Activated naive CD4-positive, alpha-beta T cell treated with anti-CD3 and anti-CD28 coated beads, Interleukin-2, amount 50 U/mL, for 16 hours (primary cell): Measurements from ENCODE around the gene TBC1D1.
"Not testable (repeated sequence)": the region's sequence is repeated elsewhere in the genome, so short reads cannot be mapped to it uniquely, and the experiment has no call there.

Experiments
- DNase-seq: peaks from one replicate; pipeline ENCODE4 v3.0.0-alpha.2; 2020

Gene TBC1D1

GRCh38 chr4:37968747-37969146 is 77.9 kb downstream of the TBC1D1 start:
- no peak for DNase-seq

GRCh38 chr4:37970702-37971101 is 79.8 kb downstream of the TBC1D1 start:
- DNase-seq = peak; percentile 64

- no peak for DNase-seq
These were observed 80.3 kb downstream of the TBC1D1 start for GRCh38 chr4:37971202-37971601.

GRCh38 chr4:37973441-37973840 is 82.6 kb downstream of the TBC1D1 start:
- no peak for DNase-seq

GRCh38 chr4:37975321-37975822 is 84.5 kb downstream of the TBC1D1 start:
- DNase-seq = not testable (repeated sequence)

GRCh38 chr4:37976507-37976906 is 85.6 kb downstream of the TBC1D1 start:
- no peak for DNase-seq

- peak; percentile 79 for DNase-seq
These were observed 86.1 kb downstream of the TBC1D1 start for GRCh38 chr4:37976991-37977470.

- DNase-seq = peak; percentile 66
These were observed 86.8 kb downstream of the TBC1D1 start for GRCh38 chr4:37977471-37978247.

GRCh38 chr4:37978248-37978924 is 87.5 kb downstream of the TBC1D1 start:
- no peak for DNase-seq

- DNase-seq = no peak
These were observed 89.4 kb downstream of the TBC1D1 start for GRCh38 chr4:37980246-37980645.

GRCh38 chr4:37981425-37981824 is 90.5 kb downstream of the TBC1D1 start:
- DNase-seq = no peak

GRCh38 chr4:37981844-37982720 is 91.2 kb downstream of the TBC1D1 start:
- DNase-seq = no peak

GRCh38 chr4:37982736-37983135 is 91.9 kb downstream of the TBC1D1 start:
- DNase-seq = no peak

GRCh38 chr4:37983951-37984350 is 93.1 kb downstream of the TBC1D1 start:
- DNase-seq = no peak

- DNase-seq = no peak
These were observed 94.9 kb downstream of the TBC1D1 start for GRCh38 chr4:37985730-37986275.

- DNase-seq = no peak
These were observed 97.8 kb downstream of the TBC1D1 start for GRCh38 chr4:37988670-37989069.

- no peak for DNase-seq
These were observed 98.7 kb downstream of the TBC1D1 start for GRCh38 chr4:37989398-37990260.

- no peak for DNase-seq
These were observed 99.9 kb downstream of the TBC1D1 start for GRCh38 chr4:37990731-37991245.

GRCh38 chr4:37991623-37992410 is 100.9 kb downstream of the TBC1D1 start:
- DNase-seq = no peak

GRCh38 chr4:37993806-37994205 is 102.9 kb downstream of the TBC1D1 start:
- DNase-seq = no peak

GRCh38 chr4:37994569-37994968 is 103.7 kb downstream of the TBC1D1 start:
- DNase-seq = no peak
